Trophoblast cell (in vitro differentiated cells and primary cell): ENCODE results near the gene RPL41.
A peak's percentile ranks its signal among the peaks of the same experiment; 100 is the strongest.

Experiments used
- DNase-seq, 2 donors: peaks; one replicate each; pipeline ENCODE4 v3.0.0-alpha.2; 2016
- H2AFZ ChIP-seq: 2 replicates; pipeline ENCODE4 v1.6.1; 2013; ENCODE audit warnings: low read length, moderate library complexity, mild to moderate bottlenecking; ENCODE audit not compliant: insufficient read depth, poor library complexity
- H2AK5ac ChIP-seq: 2 replicates; pipeline ENCODE4 v1.6.1; 2013; ENCODE audit warnings: mild to moderate bottlenecking, low read length
- H2BK120ac ChIP-seq: 2 replicates; pipeline ENCODE4 v1.6.1; 2013; ENCODE audit warnings: low read length, mild to moderate bottlenecking, moderate library complexity; ENCODE audit not compliant: insufficient read depth, poor library complexity
- H2BK12ac ChIP-seq: 2 replicates; pipeline ENCODE4 v1.6.1; 2013; ENCODE audit warnings: mild to moderate bottlenecking, low read length, moderate library complexity
- H2BK5ac ChIP-seq: 2 replicates; pipeline ENCODE4 v1.6.1; 2013; ENCODE audit warnings: low read length, low read depth, moderate library complexity, mild to moderate bottlenecking; ENCODE audit not compliant: poor library complexity
- H3K14ac ChIP-seq: 2 replicates; pipeline ENCODE4 v1.6.1; 2013; ENCODE audit warnings: mild to moderate bottlenecking, low read length
- H3K18ac ChIP-seq: 2 replicates; pipeline ENCODE4 v1.6.1; 2013; ENCODE audit warnings: mild to moderate bottlenecking, low read length
- H3K23ac ChIP-seq: 2 replicates; pipeline ENCODE4 v1.6.1; 2013; ENCODE audit warnings: low read length
- H3K27ac ChIP-seq: 2 replicates; pipeline ENCODE4 v1.5.1; 2013; ENCODE audit warnings: low read depth, mild to moderate bottlenecking, inconsistent platforms, low read length, moderate library complexity
- H3K27me3 ChIP-seq: 2 replicates; pipeline ENCODE4 v1.6.1; 2013; ENCODE audit warnings: inconsistent platforms, mild to moderate bottlenecking, low read length, moderate library complexity; ENCODE audit not compliant: insufficient read depth
- H3K36me3 ChIP-seq, 2 experiments: 1 replicate in 1 of 2; 2 replicates in 1 of 2; pipeline ENCODE4 v1.6.1; 2013; ENCODE audit warnings: low read length in 2 of 2, mild to moderate bottlenecking in 2 of 2, moderate library complexity in 1 of 2; ENCODE audit not compliant: insufficient read depth in 2 of 2, control insufficient read depth in 1 of 2
- H3K4ac ChIP-seq: 2 replicates; pipeline ENCODE4 v1.6.1; 2013; ENCODE audit warnings: low read depth, mild to moderate bottlenecking, low read length, moderate library complexity
- H3K4me1 ChIP-seq, 2 experiments: 1 replicate in 1 of 2; 2 replicates in 1 of 2; pipeline ENCODE4 v1.6.1; 2013; ENCODE audit warnings: low read length in 2 of 2, mild to moderate bottlenecking in 2 of 2, moderate library complexity in 1 of 2; ENCODE audit not compliant: insufficient read depth in 2 of 2, control insufficient read depth in 1 of 2
- H3K4me2 ChIP-seq: 2 replicates; pipeline ENCODE4 v1.6.1; 2013; ENCODE audit warnings: inconsistent platforms, mild to moderate bottlenecking, low read length, moderate library complexity
- H3K4me3 ChIP-seq: 2 replicates; pipeline ENCODE4 v1.5.1; 2013; ENCODE audit warnings: mild to moderate bottlenecking, low read depth, low read length, inconsistent platforms
- H3K79me1 ChIP-seq: one replicate; pipeline ENCODE4 v1.6.1; 2013; ENCODE audit warnings: low read length
- H3K79me2 ChIP-seq: 2 replicates; pipeline ENCODE4 v1.6.1; 2013; ENCODE audit warnings: low read length, mild to moderate bottlenecking; ENCODE audit not compliant: control insufficient read depth, insufficient read depth, poor library complexity
- H3K9ac ChIP-seq: 2 replicates; pipeline ENCODE4 v1.6.1; 2013; ENCODE audit warnings: mild to moderate bottlenecking, low read length
- H3K9me3 ChIP-seq: 2 replicates; pipeline ENCODE4 v1.6.1; 2013; ENCODE audit warnings: low read depth, mild to moderate bottlenecking, control low read depth, inconsistent platforms, low read length; ENCODE audit not compliant: insufficient read depth
- H4K12ac ChIP-seq: 2 replicates; pipeline ENCODE4 v1.6.1; 2013; ENCODE audit warnings: low read depth, mild to moderate bottlenecking, low read length, moderate library complexity
- H4K8ac ChIP-seq: 2 replicates; pipeline ENCODE4 v1.6.1; 2013; ENCODE audit warnings: low read depth, mild to moderate bottlenecking, low read length, moderate library complexity
- H4K91ac ChIP-seq: one replicate; pipeline ENCODE4 v1.6.1; 2013; ENCODE audit warnings: low read depth, mild to moderate bottlenecking, low read length, moderate library complexity
- WGBS: extraction: QIAGEN DNeasy Blood & Tissue Kit; methylation state at CpG from one replicate; pipeline ENCODE4 v1.1.7; 2013; ENCODE audit warnings: missing lambda C conversion rate; ENCODE audit not compliant: insufficient read length, insufficient coverage; ENCODE audit errors: extremely low coverage; 5-methylcytosine and 5-hydroxymethylcytosine counted together

The RPL41 gene

GRCh38 chr12:56086096-56086495 is 30.3 kb upstream of the RPL41 start:
- Histone ChIP-seq H4K8ac (peak overlapping the region; percentile 36), H3K4me1 (peaks cover 16 to 17% of the 10 kb centered on the region in 2 experiments), H3K79me1 (peaks cover 3% of the 10 kb centered on the region), H3K4me3 (no peak overlapping the region), H2BK120ac (peak overlapping the region; percentile 25), H3K36me3 (peaks cover 29 to 34% of the 10 kb centered on the region in 2 experiments), H2AK5ac (no peak overlapping the region), H3K18ac (no peak overlapping the region), H3K4ac (no peak overlapping the region), H2BK12ac (no peak overlapping the region), H3K9me3 (no peaks in the 10 kb centered on the region), H2BK5ac (no peak overlapping the region), H3K14ac (no peak overlapping the region), H4K12ac (no peak overlapping the region), H3K27ac (peak overlapping the region; percentile 31), H4K91ac (peak overlapping the region; percentile 32), H3K4me2 (no peak overlapping the region), H3K9ac (no peak overlapping the region), H3K27me3 (no peaks in the 10 kb centered on the region), H3K23ac (no peak overlapping the region), H3K79me2 (peaks cover 6% of the 10 kb centered on the region), H2AFZ (no peak overlapping the region)
- peak; percentile 93 to 98 for DNase-seq
- no CpG with 5 or more reads among the region's 3 CpGs for WGBS

- H2AFZ ChIP-seq: no peak overlapping the region
- peaks cover 3% of the 10 kb centered on the region for H3K79me1 ChIP-seq
- no peak overlapping the region for H2BK5ac ChIP-seq
- peaks cover 29 to 34% of the 10 kb centered on the region in 2 experiments for H3K36me3 ChIP-seq
- H3K4me1 ChIP-seq: peaks cover 11 to 13% of the 10 kb centered on the region in 2 experiments
- H4K8ac ChIP-seq: peak overlapping the region; percentile 36
- no peak overlapping the region for H3K18ac ChIP-seq
- H2AK5ac ChIP-seq: no peak overlapping the region
- no peaks in the 10 kb centered on the region for H3K9me3 ChIP-seq
- no peak overlapping the region for H3K4ac ChIP-seq
- peak overlapping the region; percentile 46 for H3K14ac ChIP-seq
- H3K27me3 ChIP-seq: no peaks in the 10 kb centered on the region
- no peak overlapping the region for H4K12ac ChIP-seq
- no peak overlapping the region for H3K9ac ChIP-seq
- H3K27ac ChIP-seq: peak overlapping the region; percentile 31
- peak overlapping the region; percentile 32 for H4K91ac ChIP-seq
- no peak overlapping the region for H3K4me3 ChIP-seq
- no peak overlapping the region for H3K4me2 ChIP-seq
- H2BK120ac ChIP-seq: peak overlapping the region; percentile 25
- H2BK12ac ChIP-seq: peak overlapping the region; percentile 3
- H3K79me2 ChIP-seq: peaks cover 3% of the 10 kb centered on the region
- no peak for DNase-seq
- no CpG with 5 or more reads among the region's 6 CpGs for WGBS
- no peak overlapping the region for H3K23ac ChIP-seq
Measured at GRCh38 chr12:56086608-56087007, 29.8 kb upstream of the RPL41 start.

GRCh38 chr12:56087220-56087619 is 29.2 kb upstream of the RPL41 start:
- Histone ChIP-seq H2AFZ (no peak overlapping the region), H3K27me3 (no peaks in the 10 kb centered on the region), H3K4me3 (no peak overlapping the region), H3K9me3 (no peaks in the 10 kb centered on the region), H2AK5ac (no peak overlapping the region), H2BK120ac (no peak overlapping the region), H3K79me2 (peaks cover 3% of the 10 kb centered on the region), H3K9ac (no peak overlapping the region), H3K79me1 (peaks cover 3% of the 10 kb centered on the region), H2BK5ac (no peak overlapping the region), H3K27ac (no peak overlapping the region), H3K36me3 (peaks cover 29 to 34% of the 10 kb centered on the region in 2 experiments), H3K4ac (no peak overlapping the region), H3K23ac (no peak overlapping the region), H3K4me2 (no peak overlapping the region), H4K12ac (no peak overlapping the region), H3K4me1 (peaks cover 7 to 8% of the 10 kb centered on the region in 2 experiments), H4K91ac (peak overlapping the region; percentile 4), H4K8ac (no peak overlapping the region), H2BK12ac (no peak overlapping the region), H3K18ac (no peak overlapping the region), H3K14ac (no peak overlapping the region)
- no peak for DNase-seq
- WGBS: no CpG with 5 or more reads among the region's 6 CpGs

GRCh38 chr12:56097738-56098137 is 18.7 kb upstream of the RPL41 start:
- no peak overlapping the region for H4K8ac ChIP-seq
- no peak overlapping the region for H3K4me3 ChIP-seq
- no peak overlapping the region for H2BK12ac ChIP-seq
- H3K14ac ChIP-seq: no peak overlapping the region
- H3K27ac ChIP-seq: no peak overlapping the region
- H3K36me3 ChIP-seq: peaks cover 44 to 69% of the 10 kb centered on the region in 2 experiments
- no peak overlapping the region for H4K91ac ChIP-seq
- H2BK5ac ChIP-seq: no peak overlapping the region
- no peak overlapping the region for H3K23ac ChIP-seq
- no peak overlapping the region for H3K4me2 ChIP-seq
- no peak overlapping the region for H3K4ac ChIP-seq
- H3K4me1 ChIP-seq: no peaks in the 10 kb centered on the region
- no peak overlapping the region for H2BK120ac ChIP-seq
- no CpG with 5 or more reads among the region's 6 CpGs for WGBS
- no peak overlapping the region for H2AK5ac ChIP-seq
- no peaks in the 10 kb centered on the region for H3K79me2 ChIP-seq
- no peak overlapping the region for H3K9ac ChIP-seq
- no peak overlapping the region for H3K18ac ChIP-seq
- H4K12ac ChIP-seq: no peak overlapping the region
- no peak for DNase-seq
- H2AFZ ChIP-seq: no peak overlapping the region
- no peaks in the 10 kb centered on the region for H3K27me3 ChIP-seq
- no peaks in the 10 kb centered on the region for H3K9me3 ChIP-seq
- no peaks in the 10 kb centered on the region for H3K79me1 ChIP-seq
